T-helper 2 cell treated with Interferon-gamma antibody and Interleukin-4, amounts not matched to agents 100 ng/mL and 5 ng/mL, for 36 hours (primary cell): ENCODE measurements around the gene SRGAP2C. TPM values are rescaled to one million over a fixed set of nuclear protein-coding genes. Genes with fewer than 3 reads are reported as not detected.
"Not testable (repeated sequence)": the region's sequence is repeated elsewhere in the genome, so short reads cannot be mapped to it uniquely, and the experiment has no call there.

Source experiments
- intact Hi-C: fragments of 100-400 bp; cut with micrococcal nuclease; formaldehyde crosslinking; loops from one replicate; pipeline ENCODE4 v1.15.1; 2023
- total RNA-seq: library from RNA; stranded (reverse); gene quantifications from 2 replicates; pipeline ENCODE4 v1.2.3, GENCODE V29; 2022

SRGAP2C gene
- total RNA-seq, 1 donor from 2014 or later = 34.8 TPM

GRCh38 chr1:121418369-121419049 is 233.7 kb downstream of the SRGAP2C start:
- intact Hi-C loops = no loop called here

- intact Hi-C loops = not testable (repeated sequence)
These were observed 234.4 kb downstream of the SRGAP2C start for GRCh38 chr1:121419050-121419615.

- intact Hi-C loops = not testable (repeated sequence)
These were observed 236.7 kb downstream of the SRGAP2C start for GRCh38 chr1:121421490-121421889.

- intact Hi-C loops = not testable (repeated sequence)
These were observed 239.2 kb downstream of the SRGAP2C start for GRCh38 chr1:121423956-121424355.

- intact Hi-C loops = not testable (repeated sequence)
These were observed 248.7 kb downstream of the SRGAP2C start for GRCh38 chr1:121433517-121433916.

- intact Hi-C loops = not testable (repeated sequence)
These were observed 254.1 kb downstream of the SRGAP2C start for GRCh38 chr1:121438862-121439261.

- intact Hi-C loops = no loop called here
These were observed 256.2 kb downstream of the SRGAP2C start for GRCh38 chr1:121440993-121441392.

Other genes starting within 250 kb of the SRGAP2C start
- 19.7 and 22.5 TPM in 2 replicates for gene FAM72B, start 635 bp upstream of the SRGAP2C start, total RNA-seq